Fibroblast of lung (primary cell): ENCODE results near the gene NEO1. TPM values are rescaled to one million over a fixed set of nuclear protein-coding genes. Genes with fewer than 3 reads are reported as not detected.

Source experiments
- DNase-seq, 2 donors: peaks; one replicate each; pipeline versions ENCODE4 v3.0.0 to v3.0.0-alpha.2; 2010; ENCODE audit warnings: low read depth in 2 of 2
- H2AFZ ChIP-seq: 2 replicates; pipeline ENCODE4 v1.5.1; 2012; ENCODE audit warnings: low read length, control low read depth, inconsistent platforms
- H3K27ac ChIP-seq: 2 replicates; pipeline ENCODE4 v1.5.1; 2011; ENCODE audit warnings: low read length, control low read depth; ENCODE audit not compliant: insufficient read depth
- H3K27me3 ChIP-seq: 2 replicates; pipeline ENCODE4 v1.5.1; 2011; ENCODE audit warnings: mild to moderate bottlenecking, low read length; ENCODE audit not compliant: control insufficient read depth, insufficient read depth
- H3K36me3 ChIP-seq: 2 replicates; pipeline ENCODE4 v1.5.1; 2011; ENCODE audit warnings: low read length; ENCODE audit not compliant: control insufficient read depth, insufficient read depth
- H3K4me1 ChIP-seq: 2 replicates; pipeline ENCODE4 v1.5.1; 2011; ENCODE audit warnings: low read length; ENCODE audit not compliant: control insufficient read depth, insufficient read depth; ENCODE audit errors: extremely low read depth
- H3K4me2 ChIP-seq: 2 replicates; pipeline ENCODE4 v1.5.1; 2011; ENCODE audit warnings: low read length, control low read depth; ENCODE audit not compliant: insufficient read depth; ENCODE audit errors: extremely low read depth
- H3K4me3 ChIP-seq, 4 experiments: fragments of 200-600 bp in 1 of 4; sonication (generic) in 1 of 4; replicated peaks in 1 of 4; 2 replicates each; pipeline ENCODE4 v1.5.1; 2011 to 2016; ENCODE audit warnings: low read length in 4 of 4, low read depth in 3 of 4, mild to moderate bottlenecking in 3 of 4, control low read depth in 2 of 4, inconsistent platforms in 1 of 4, mixed read lengths in 1 of 4; ENCODE audit not compliant: insufficient read depth in 1 of 4; ENCODE audit errors: control extremely low read depth in 1 of 4
- H3K79me2 ChIP-seq: 2 replicates; pipeline ENCODE4 v1.5.1; 2012; ENCODE audit warnings: mild to moderate bottlenecking, low read length, inconsistent platforms; ENCODE audit not compliant: control insufficient read depth, insufficient read depth
- H3K9ac ChIP-seq: 2 replicates; pipeline ENCODE4 v1.5.1; 2011; ENCODE audit warnings: mild to moderate bottlenecking, low read length, control low read depth; ENCODE audit not compliant: insufficient read depth
- H3K9me3 ChIP-seq: 2 replicates; pipeline ENCODE4 v1.5.1; 2012; ENCODE audit warnings: low read depth, low read length; ENCODE audit not compliant: control insufficient read depth, insufficient read depth
- H4K20me1 ChIP-seq: 2 replicates; pipeline ENCODE4 v1.5.1; 2011; ENCODE audit warnings: low read length; ENCODE audit not compliant: control insufficient read depth, insufficient read depth; ENCODE audit errors: extremely low read depth
- EZH2 ChIP-seq: IDR thresholded peaks from 2 replicates; pipeline ENCODE4 v1.5.1; 2012; ENCODE audit warnings: low read length, control low read depth, mild to moderate bottlenecking; ENCODE audit errors: missing control alignments
- polyA plus RNA-seq, 2 donors: library from polyadenylated mRNA; depleted of rRNA in 1 of 2; stranded (reverse) in 1 of 2; unstranded in 1 of 2; fragments of >200 nt; gene quantifications; 2 replicates each; pipeline ENCODE4 v1.2.1, GENCODE V29; 2011 to 2012; ENCODE audit warnings: missing spikeins in 1 of 2
- total RNA-seq: library from RNA; depleted of rRNA; stranded (reverse); fragments of >200 nt; gene quantifications from 2 replicates; pipeline ENCODE4 v1.2.1, GENCODE V29; 2014
- TF ChIP-seq, protein P1 (sequence below), 2 donors: IDR thresholded peaks in 1 of 2; conservative IDR thresholded peaks in 1 of 2; 1 replicate in 1 of 2; 2 replicates in 1 of 2; pipeline ENCODE4 v1.5.1; 2011 to 2012; ENCODE audit warnings: low read length in 2 of 2, control low read depth in 1 of 2, inconsistent platforms in 1 of 2, low read depth in 1 of 2, mild to moderate bottlenecking in 1 of 2

The NEO1 gene
- total and polyA plus RNA-seq, 2 donors (not counting 1 experiment from before 2014, with no cell fraction given) = 6.2 to 19.3 TPM

- TF ChIP-seq, protein P1, sequence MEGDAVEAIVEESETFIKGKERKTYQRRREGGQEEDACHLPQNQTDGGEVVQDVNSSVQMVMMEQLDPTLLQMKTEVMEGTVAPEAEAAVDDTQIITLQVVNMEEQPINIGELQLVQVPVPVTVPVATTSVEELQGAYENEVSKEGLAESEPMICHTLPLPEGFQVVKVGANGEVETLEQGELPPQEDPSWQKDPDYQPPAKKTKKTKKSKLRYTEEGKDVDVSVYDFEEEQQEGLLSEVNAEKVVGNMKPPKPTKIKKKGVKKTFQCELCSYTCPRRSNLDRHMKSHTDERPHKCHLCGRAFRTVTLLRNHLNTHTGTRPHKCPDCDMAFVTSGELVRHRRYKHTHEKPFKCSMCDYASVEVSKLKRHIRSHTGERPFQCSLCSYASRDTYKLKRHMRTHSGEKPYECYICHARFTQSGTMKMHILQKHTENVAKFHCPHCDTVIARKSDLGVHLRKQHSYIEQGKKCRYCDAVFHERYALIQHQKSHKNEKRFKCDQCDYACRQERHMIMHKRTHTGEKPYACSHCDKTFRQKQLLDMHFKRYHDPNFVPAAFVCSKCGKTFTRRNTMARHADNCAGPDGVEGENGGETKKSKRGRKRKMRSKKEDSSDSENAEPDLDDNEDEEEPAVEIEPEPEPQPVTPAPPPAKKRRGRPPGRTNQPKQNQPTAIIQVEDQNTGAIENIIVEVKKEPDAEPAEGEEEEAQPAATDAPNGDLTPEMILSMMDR (conservative IDR thresholded peaks at IDR 0.05 in 1 of 2, IDR thresholded peaks at IDR 0.05 in 1 of 2; ENCODE audit: low read depth in 1 of 2, low read length in 2 of 2) = no peak
- TF ChIP-seq EZH2 = no peak
- H4K20me1 ChIP-seq = no peaks in the 10 kb centered on the region
- no peaks in the 10 kb centered on the region for H3K9me3 ChIP-seq
- H2AFZ ChIP-seq = no peak overlapping the region
- H3K4me3 ChIP-seq = no peak overlapping the region
- H3K4me2 ChIP-seq = no peak overlapping the region
- DNase-seq = no peak
- H3K36me3 ChIP-seq = no peaks in the 10 kb centered on the region
- H3K9ac ChIP-seq = no peak overlapping the region
- H3K27ac ChIP-seq = no peak overlapping the region
- no peaks in the 10 kb centered on the region for H3K79me2 ChIP-seq
- no peaks in the 10 kb centered on the region for H3K27me3 ChIP-seq
- no peaks in the 10 kb centered on the region for H3K4me1 ChIP-seq
Observed at GRCh38 chr15:73139041-73139743, 86.9 kb downstream of the NEO1 start.

DNA sequence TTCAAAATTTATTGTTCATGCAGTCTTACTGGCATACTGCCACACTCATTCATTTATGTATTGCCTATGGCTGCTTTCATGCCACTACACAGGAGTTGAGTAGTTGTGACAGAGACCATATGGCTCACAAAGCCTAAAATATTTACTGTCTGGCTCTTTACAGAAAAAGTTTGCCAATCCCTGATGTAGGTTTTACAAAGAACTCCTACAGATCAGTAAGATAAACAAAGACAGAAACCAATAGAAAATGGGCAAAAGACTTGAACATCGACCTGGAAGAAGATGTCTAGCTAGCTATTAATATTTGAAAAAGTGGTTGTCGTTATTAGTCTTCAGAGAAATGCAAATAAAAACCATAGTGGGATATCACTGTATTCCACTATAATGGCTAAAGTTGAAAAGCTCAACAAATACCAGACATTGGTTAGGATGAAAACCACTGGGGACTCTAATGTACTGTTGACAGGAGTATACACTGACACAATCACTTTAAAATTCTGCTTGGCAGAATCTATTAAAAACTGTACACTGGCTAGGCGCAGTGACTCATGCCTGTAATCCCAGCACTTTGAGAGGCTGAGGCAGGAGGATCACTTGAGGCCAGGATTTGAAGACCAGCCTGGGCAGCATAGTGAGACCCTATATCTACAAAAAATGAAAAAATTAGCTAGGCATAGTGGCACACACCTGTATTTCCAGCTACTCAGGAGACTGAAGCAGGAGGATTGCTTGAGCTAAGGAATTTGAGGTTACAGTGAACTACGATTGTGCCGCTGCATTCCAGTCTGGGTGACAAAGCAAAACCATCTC is 87.7 kb downstream of the NEO1 start:
- Histone ChIP-seq H3K36me3 (no peaks in the 10 kb centered on the region), H3K27me3 (no peaks in the 10 kb centered on the region), H3K79me2 (no peaks in the 10 kb centered on the region), H3K9me3 (no peaks in the 10 kb centered on the region), H3K4me3 (no peak overlapping the region), H3K4me1 (no peaks in the 10 kb centered on the region), H4K20me1 (no peaks in the 10 kb centered on the region), H3K27ac (no peak overlapping the region), H3K4me2 (no peak overlapping the region), H2AFZ (no peak overlapping the region), H3K9ac (no peak overlapping the region)
- peak in 1 of 2 donors; percentile 59 for DNase-seq
- TF ChIP-seq EZH2 = no peak
- TF ChIP-seq, protein P1 (conservative IDR thresholded peaks at IDR 0.05 in 1 of 2, IDR thresholded peaks at IDR 0.05 in 1 of 2; ENCODE audit: low read depth in 1 of 2, low read length in 2 of 2) = no peak

- no peaks in the 10 kb centered on the region for H3K4me1 ChIP-seq
- no peak overlapping the region for H3K9ac ChIP-seq
- TF ChIP-seq, protein P1 (conservative IDR thresholded peaks at IDR 0.05 in 1 of 2, IDR thresholded peaks at IDR 0.05 in 1 of 2; ENCODE audit: low read depth in 1 of 2, low read length in 2 of 2) = no peak
- no peak for TF ChIP-seq EZH2
- H3K4me3 ChIP-seq = no peak overlapping the region
- no peak overlapping the region for H3K27ac ChIP-seq
- no peaks in the 10 kb centered on the region for H3K27me3 ChIP-seq
- H2AFZ ChIP-seq = no peak overlapping the region
- no peaks in the 10 kb centered on the region for H3K36me3 ChIP-seq
- H4K20me1 ChIP-seq = no peaks in the 10 kb centered on the region
- H3K4me2 ChIP-seq = no peak overlapping the region
- H3K79me2 ChIP-seq = no peaks in the 10 kb centered on the region
- no peaks in the 10 kb centered on the region for H3K9me3 ChIP-seq
- no peak for DNase-seq
Observed at GRCh38 chr15:73141216-73141900, 89.1 kb downstream of the NEO1 start.
